ENCODE measurements around the gene GPX3.

Gene GPX3

DNA sequence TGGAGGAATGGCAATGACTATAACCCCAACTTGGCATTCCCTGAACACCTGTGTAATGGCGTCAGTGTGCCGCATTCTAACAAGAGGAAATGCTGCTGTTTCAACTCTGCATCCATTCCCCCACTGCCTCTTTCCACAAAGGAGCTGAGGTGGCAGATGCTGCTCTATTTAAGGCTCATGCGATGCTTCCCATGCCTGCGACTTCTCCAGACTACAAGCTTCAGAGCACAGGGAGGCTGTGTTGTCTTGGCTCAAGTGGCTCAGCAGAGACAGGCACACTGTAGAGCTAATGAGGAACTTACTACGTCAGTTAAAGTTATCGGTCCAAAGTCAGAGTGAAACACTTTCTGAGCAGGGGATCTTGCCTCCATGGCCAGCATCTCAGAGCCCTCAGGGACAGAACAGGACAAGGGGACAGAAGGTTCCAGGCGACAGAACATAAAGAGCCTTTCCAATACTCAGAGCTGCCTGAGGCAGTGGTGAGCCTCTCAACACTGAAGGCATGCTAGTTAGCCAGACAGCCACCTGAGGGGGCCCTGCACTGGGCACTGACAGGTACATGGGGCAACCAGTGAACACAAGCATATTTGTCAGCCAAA is 38.6 kb downstream of the GPX3 start:
- DNase-seq: no peak

DNA sequence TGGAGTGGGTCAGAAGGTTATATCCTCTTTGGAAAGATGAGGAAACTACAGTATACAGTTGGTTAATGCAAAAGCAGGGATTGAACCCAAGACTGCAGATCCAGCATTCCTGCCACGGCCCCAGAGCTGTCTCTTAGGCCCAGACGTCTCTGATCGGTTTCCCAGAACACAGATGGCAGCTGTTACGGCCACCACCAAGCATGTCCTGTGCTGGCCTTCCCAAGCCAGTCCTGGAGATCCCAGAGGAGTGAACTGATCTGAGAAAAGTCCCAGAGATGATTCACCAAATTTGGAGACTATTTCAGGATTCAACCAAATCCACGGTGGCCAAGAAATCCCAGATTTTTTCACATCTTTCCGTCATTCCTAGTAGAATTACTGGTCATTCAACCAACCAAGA is 40.4 kb downstream of the GPX3 start:
- no peak for DNase-seq

DNA sequence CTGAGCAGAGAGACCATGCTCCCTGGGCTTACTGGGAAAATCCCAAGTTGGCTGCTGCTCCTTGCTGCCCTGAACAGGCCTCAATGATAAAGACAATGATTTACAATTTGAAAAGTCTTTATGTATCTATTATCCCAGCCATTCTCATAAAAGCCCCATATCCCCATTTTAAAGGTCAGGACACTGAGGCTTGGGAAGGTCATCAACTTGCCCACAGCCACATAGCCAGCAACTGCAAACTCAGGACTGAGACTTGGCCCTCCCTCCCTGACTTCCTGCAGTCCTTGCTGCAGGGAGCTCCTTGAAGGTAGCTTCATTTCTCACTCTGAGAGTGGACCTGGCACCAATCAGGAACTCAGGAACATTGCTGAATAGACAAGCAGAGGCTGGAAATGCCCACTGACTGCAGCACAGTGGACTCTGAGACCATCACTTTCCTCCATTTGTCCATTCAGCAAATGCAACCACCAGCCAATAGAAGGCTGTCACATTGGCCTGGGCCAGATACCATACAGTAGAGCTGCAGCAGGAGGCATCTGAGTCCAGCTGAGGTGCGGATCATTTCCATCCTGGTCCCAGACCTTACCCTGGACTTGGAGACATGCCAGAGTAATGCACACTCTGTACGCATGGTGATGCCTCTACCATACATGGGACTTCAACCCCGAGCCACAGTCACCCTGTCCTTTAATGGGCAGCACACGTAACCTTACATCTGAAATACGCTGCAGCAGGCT is 42.2 kb downstream of the GPX3 start:
- no peak for DNase-seq

DNA sequence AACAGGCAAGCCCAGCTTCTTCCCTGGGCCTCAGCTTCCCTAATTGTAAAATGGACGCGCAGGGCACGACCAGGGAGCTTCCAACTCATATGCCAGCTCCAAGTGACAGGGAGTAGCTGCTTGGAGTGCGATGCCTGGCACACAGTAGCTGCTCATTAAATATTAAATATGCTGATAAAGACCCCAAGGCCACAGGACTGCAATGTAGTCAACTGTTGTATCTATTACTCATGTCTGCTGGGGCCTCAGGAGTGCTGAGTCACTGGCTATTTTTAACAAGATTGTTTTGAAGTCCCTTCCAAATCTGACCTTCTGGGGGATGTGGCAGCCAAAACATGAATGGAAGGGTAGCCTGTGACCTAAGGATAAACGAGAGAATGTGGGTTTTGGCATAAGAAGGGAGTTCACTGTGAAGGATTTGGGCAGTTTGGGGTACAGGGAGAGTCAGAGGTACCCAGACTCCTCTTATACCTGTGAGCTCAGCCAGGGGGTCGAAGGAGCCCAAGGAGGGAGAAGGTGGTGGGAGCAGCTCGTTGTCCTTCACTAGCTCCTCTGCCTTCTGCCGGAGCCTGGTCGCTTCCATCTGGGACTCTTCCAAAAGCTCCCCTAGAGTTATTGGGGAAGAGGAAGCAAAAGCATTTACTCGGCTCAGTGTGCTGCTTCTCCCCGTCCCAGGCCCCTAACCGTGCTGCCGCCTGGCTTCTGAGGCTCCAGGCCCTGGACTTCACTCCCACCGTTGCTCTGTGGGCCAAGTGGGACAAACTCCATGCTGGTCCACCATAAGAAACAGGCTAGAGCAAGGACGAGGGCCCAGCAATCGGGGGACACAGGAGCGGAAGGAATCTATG is 43.0 kb downstream of the GPX3 start:
- DNase-seq: no peak

DNA sequence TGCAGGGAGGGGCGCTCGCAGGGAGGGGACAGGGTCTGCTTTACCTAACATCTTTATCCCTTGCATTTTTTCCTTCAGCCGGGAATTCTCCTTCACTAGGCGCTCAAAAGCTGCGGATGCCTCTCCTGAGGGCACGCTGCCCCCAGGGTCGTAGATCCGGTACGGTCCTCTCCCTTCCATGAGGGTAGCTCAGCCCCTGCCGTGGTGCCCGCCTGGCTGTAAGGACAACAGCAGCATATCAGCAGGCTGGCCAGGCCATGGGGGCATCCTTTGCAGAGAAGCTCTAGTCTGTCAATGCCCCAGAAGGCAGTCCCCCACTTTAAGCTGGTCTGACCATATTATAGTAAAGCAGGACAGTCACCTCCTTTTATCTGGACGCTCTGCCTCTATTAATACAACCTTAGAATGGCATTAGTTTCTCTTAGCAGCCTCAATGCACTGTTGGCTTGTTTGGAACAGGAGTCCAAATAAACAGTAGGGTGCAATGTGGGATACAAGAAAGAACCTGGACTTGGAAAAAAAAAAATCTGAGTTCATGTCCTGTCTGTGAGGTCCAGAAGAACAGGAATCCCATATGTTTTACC is 44.6 kb downstream of the GPX3 start:
- no peak for DNase-seq

DNA sequence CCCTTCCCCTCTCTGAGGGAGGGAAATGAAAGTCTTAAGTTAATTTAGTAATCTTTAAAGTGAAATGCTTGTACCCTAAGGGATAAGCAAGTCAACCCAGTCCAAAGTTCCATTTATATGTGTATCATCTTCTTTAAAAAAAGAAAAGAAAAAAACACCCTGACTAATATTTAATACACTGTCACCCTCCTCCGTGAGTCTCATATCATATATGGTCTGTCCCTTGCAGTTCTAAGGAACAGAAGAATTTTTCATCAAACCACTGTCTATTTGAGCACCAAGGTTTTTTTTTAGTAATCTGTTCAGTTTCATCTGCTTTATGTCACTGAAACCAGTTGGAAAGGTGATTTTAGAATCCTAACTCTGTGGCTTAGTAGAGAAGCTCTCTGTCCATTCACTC is 45.2 kb downstream of the GPX3 start:
- DNase-seq: no peak

DNA sequence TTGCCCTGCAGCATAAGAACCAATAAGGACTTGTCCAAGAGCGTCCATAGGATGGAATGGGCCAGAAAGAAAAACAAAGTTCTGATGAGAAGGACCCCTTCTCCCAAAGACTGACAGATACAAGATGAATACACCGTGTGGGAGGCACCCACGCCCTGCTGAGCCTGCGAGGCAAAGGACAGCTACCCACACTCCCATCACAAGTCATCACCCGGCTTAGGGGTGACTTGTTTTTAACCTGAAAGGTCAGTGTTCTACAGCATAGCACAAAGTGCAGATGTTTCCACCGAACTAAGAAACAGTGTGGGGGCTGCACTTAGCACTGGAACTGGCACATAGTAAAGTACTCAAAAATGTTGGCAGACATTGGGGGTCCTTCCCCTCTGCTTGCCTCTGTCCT is 46.5 kb downstream of the GPX3 start:
- no peak for DNase-seq

DNA sequence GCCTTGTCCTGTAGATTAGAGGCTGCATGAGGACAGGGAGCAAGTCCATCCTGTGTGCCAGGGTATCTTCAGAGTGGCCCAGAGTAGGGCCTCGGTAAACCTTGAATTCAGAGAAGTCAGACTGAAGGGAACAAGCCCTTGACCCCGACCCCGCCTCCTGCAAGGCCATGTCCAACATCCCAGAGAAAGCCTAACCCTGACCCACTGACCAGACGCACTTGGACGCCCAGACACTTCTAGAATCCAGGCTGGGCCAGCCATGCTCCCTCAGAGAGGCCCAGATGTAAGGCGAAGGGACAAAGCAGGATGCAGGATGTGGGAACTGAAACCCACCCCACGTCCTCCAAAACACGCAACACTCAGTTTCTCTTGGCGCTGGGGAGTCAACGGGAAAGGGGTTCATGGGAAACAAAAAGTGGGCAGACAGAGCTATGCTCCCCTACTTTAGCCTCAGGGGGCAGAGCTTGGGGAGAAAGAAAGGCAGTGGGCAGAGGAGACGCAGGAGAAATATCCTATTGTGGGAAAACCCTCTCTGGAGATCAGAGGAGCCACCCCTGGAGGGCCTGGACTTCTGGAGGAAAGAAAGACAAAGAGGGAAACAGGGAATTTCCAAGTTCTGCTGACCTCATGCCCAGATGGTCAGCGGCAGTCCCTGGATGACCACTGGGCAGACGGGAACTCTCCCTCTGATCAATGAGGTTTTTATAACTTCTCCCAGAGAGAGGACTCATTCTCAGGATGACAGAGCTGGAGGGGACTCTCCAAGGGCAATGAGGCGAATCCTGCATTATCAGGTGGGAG is 47.4 kb downstream of the GPX3 start:
- DNase-seq: no peak

DNA sequence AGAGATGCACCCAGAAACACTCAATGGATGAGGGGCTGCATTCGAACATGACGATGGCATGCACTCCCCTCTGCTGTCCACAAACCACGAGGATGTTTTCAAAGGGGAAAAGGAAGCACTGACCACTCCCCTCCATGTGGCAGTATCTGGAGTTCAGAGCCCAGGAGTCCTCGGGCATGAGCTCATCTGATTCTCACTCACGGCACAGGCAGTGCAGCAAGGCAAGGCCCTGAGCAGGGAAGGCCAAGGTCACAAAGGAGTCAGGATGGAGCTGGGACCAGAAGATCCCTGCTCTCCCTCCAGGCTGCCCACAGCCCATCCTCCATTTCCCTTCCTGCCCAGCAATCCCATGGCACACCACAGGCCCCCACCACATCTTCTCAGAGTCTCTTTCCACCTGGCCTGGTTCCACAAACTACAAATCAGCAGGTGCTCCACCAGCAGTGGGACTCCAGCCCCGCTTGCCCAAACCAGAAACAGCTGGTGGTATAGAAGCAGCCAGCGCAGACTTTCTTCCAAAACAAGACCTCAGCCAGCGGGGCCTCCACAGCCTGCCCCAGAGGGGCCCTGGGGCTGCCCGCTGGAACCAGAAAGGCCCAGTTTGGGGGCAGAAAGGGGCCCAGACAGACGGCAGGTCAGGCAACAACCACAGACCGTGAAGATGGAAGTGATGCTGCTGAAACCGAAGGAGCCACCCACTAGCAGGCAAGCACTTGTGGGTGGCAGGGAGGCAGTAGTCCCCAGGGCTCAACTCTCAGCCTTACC is 48.2 kb downstream of the GPX3 start:
- peak; percentile 49 for DNase-seq

DNA sequence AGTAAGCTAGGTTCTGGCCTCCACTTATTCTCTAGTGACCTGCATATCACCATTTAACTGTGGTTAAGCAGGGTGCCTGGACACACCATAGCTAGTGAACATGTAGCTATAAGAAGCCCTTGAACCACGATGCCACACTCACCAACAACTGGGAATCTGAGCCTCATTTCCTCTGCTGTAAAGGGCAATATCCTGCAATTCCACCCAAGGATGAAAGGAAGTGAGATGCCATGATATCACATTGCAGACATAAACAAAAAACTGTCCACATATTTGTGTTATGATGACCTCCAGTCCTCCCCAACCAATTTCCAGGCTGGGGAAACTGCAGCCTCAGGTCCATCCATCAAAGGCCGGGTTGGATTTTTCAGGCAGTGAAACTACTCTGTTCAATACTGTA is 50.1 kb downstream of the GPX3 start:
- DNase-seq: no peak

DNA sequence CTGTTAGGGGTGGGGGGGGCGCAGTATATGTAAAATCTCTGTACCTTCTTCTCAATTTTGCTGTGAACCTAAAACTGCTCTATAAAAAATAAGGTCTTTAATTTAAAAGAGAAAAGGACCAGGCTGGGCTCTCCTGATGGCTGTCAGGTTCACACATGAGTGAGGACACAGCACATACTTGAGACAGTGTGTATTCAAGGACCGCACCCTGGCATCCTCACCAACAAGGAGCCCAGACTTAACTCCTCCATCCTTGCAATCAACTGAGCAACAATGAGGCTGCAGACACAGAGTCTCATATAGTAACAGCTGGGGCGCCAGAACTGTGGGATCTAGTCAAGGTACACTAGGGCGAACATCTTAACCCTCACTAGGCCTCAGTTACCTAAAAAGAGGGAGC is 50.6 kb downstream of the GPX3 start:
- DNase-seq: no peak

DNA sequence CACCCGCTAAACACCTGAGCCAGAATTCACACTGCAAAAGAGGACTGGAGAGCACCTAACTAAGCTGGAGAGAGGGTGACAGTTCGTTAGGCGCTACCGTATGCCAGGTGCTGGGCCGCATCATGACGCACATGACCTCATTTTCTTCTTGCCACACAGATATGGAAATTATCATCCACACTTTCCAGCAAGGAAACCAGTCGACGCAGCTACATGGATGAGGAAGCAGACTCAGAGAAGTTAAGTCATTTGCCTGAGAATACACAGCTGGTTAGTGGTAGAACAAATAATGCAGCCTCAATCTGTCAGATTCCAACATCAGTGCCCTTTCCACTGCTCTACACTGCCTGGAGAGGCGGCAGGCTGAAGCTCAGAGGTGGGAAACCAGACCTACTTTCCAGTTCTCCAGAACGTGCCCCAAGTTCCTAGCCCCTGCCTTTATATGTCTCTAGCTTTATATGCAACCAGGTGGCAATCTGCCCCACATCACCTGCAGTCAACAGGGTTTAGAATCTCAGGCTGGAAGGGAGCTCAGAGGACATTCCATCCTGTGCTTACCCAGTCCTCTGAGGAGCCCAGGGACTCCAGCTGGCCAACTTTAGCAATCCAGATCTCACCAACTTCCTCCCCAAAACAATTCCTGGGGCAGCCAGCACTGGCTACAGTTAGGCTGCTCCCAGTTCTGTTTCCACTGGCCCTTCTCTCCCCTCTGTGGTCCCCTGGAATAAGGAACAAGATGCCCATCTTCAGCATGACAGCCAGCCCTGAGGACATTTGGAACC is 51.6 kb downstream of the GPX3 start:
- no peak for DNase-seq

DNA sequence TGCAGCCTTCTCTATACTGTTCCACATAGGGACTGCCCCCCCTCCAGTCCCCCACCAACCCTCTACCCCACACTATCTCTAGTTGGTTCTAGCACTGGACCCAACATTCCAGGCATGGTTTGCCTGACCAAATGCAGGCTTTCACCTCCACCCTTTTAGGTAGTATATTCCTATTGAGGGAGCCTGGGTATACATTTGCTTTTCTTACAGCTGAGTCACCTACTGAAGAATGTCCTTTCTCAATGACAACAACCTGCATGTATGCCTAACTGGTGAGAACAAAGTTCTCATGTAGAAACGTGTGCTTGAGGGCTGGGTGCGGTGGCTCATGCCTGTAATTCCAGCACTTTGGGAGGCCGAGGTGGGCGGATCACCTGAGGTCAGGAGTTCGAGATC is 52.2 kb downstream of the GPX3 start:
- no peak for DNase-seq

DNA sequence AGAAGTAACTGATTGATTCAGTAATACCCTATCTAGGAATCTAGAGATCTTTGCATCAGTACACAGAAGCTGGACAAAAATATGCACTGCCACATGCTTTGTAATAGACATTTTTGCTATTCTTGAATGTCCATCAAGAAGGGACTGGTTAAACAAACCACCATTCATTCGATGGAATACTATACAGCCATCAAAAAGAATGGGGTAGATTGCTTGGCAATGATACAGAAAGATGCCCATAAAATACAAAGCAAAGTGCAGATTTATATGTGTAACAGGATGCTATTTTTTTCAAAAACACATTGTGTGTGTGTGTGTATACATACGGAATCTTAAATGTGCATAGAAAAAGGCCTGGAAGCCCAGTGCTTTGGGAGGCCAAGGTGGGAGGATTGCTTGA is 52.9 kb downstream of the GPX3 start:
- no peak for DNase-seq

DNA sequence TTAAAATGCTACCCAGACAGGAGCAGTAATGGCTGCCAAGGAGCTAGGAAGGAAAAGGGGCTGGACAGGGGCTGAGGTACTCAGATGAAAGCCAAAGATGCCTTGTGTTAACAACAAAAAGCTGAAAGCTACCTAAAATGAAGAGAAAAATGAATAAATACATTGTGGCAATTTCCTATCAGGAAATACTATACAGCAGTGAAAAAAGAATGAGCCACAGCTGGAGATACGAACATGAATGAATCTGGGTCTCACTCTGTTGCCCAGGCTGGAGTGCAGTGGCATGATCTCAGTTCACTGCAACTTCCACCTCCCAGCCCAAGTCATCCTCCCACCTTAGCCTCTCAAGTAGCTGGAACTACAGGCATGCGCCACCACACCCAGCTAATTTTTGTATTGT is 54.2 kb downstream of the GPX3 start:
- no peak for DNase-seq

DNA sequence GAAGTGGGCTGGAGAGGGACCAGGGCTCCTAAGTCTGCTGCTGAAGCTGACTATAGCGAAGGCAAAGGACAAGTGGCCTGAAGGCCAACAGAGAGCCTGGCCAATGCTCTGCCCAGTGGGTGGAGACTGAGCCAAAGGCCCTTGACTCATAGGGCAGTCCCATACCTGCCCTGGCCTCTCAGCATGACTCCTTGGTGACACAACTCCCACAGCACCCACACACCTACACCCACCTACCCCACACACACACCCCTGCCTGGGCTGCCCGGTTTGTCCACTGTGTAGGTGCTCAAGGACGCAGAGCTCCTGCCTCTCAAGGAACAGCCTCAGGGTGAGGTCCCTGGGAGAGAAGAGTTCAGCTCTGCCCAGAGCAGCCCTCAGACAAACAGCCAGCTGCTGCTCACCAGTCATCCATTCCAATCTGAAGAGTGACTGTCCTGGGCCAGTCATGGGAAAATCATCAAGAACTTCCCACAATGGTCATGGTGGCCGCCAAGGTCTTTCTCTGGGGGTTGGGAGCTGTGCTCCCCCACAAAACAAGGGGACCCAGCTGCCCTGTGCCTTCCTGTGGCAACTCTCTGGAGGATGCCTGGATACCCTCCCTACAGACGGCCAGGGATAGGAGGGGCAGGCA is 55.4 kb downstream of the GPX3 start:
- no peak for DNase-seq

DNA sequence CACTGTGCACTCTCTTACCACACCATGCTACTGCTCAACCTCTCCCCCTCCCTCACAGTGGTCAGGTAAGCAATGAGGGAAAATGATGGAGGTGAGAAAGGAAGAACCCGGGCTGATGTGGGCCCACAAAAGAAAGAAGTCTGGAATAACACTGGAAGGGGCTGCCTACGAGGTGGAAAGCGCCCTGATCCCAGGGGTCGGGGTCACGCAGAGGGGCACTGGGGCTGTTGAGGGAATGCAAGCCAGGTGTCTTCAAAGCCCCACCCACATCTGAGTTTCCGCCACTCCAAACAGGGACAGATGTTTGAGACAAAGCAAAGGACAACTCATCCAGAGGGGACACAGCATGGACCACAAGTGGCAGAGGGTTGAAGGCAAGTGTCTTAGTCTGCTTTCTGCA is 56.2 kb downstream of the GPX3 start:
- no peak for DNase-seq

DNA sequence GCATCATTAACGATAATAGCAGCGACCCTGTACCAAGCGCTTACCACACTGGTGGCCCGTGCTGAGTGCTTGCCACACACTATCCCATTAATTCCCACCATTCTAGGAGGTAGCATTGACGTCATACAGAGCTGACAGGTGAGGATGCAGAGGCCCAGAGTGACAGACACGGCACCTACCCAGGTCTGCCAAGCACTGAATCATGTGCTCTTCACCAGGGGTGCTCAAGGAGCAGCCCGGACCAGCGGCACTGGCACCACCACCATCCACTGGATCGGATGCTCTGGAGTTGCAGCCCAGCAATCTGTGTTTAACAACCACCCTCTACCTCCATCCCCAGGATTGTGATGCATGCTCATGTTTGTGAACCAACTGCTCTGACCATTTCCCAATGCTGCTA is 57.0 kb downstream of the GPX3 start:
- no peak for DNase-seq

DNA sequence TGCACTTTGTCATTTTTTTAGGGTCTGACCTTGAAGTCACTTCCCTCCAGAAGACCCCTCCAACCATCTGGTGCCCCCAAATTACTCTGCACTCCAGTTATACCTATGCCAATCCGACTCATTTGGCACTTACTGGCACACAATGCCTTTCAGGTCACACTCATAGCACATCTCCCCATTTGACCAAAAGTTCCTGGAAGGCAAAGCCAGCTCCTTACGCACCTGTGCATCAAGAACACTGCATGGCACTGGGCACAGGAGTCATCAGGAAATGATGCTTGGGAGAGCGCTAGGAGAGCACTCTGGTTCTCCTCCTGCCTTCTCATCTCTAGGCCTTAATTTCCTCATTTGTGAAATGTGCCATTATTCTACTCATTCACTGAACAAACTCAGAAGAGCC is 57.6 kb downstream of the GPX3 start:
- no peak for DNase-seq
